Transverse colon (tissue), 4 donors: ENCODE measurements around the gene MYO1B.

ENCODE experiments used
- EP300 ChIP-seq: sonication (generic); formaldehyde crosslinking; IDR thresholded peaks from one replicate; pipeline ENCODE4 v1.6.1; 2017; ENCODE audit warnings: antibody characterized with exemption, low read depth
- POLR2A ChIP-seq: fragments of 450-650 bp; IDR thresholded peaks from one replicate; pipeline ENCODE4 v1.6.1; 2016; ENCODE audit warnings: antibody characterized with exemption, mild to moderate bottlenecking, moderate library complexity
- POLR2AphosphoS5 ChIP-seq, 3 donors: sonication (generic); formaldehyde crosslinking; IDR thresholded peaks; one replicate each; pipeline ENCODE4 v1.6.1; 2016; ENCODE audit warnings: antibody characterized with exemption in 3 of 3
- TF ChIP-seq, protein P1 (sequence below), 5 experiments: fragments of 200-600 bp in 3 of 5; fragments of 450-650 bp in 2 of 5; sonication (generic) in 3 of 5; IDR thresholded peaks; 1 replicate in 2 of 5; 2 replicates in 3 of 5; pipeline ENCODE4 v1.5.1; 2016 to 2017; ENCODE audit warnings: antibody characterized with exemption in 5 of 5, inconsistent platforms in 3 of 5, mild to moderate bottlenecking in 2 of 5, moderate library complexity in 1 of 5

DNA sequence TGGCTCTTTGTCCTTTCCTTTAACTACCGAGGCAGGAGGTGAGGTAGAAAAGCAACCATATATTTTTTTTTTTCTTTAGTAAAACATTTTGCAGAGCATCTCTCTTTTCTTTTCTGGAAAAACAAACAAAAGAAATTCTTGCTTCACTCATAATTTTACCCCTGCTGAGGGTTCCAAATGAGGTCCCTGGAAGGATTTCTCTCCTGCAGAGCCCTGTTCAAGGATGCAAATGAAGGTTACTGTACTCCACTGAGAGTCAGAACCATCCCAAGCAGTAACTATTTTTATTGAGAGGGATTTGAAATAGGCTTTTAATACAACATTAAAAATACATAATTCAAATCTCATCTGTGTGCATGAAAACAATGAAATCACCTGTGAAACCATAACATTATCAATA lies 19.5 kb upstream of the MYO1B start:
- TF ChIP-seq, protein P1, sequence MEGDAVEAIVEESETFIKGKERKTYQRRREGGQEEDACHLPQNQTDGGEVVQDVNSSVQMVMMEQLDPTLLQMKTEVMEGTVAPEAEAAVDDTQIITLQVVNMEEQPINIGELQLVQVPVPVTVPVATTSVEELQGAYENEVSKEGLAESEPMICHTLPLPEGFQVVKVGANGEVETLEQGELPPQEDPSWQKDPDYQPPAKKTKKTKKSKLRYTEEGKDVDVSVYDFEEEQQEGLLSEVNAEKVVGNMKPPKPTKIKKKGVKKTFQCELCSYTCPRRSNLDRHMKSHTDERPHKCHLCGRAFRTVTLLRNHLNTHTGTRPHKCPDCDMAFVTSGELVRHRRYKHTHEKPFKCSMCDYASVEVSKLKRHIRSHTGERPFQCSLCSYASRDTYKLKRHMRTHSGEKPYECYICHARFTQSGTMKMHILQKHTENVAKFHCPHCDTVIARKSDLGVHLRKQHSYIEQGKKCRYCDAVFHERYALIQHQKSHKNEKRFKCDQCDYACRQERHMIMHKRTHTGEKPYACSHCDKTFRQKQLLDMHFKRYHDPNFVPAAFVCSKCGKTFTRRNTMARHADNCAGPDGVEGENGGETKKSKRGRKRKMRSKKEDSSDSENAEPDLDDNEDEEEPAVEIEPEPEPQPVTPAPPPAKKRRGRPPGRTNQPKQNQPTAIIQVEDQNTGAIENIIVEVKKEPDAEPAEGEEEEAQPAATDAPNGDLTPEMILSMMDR (IDR thresholded peaks at IDR 0.05), result no peak
- TF ChIP-seq POLR2AphosphoS5 (IDR thresholded peaks at IDR 0.05), result no peak
- no peak for TF ChIP-seq POLR2A
- no peak for TF ChIP-seq EP300
